NCI-H1105 treated with DMSO at 0.1 percent for 48 hours (cell line): Measurements from ENCODE around the gene KCND1.
A peak's percentile ranks its signal among the peaks of the same experiment; 100 is the strongest.

Experiments
- DNase-seq: peaks from one replicate; lab custom pipeline; 2025; lab: John Stamatoyannopoulos, UW

The KCND1 gene

DNA sequence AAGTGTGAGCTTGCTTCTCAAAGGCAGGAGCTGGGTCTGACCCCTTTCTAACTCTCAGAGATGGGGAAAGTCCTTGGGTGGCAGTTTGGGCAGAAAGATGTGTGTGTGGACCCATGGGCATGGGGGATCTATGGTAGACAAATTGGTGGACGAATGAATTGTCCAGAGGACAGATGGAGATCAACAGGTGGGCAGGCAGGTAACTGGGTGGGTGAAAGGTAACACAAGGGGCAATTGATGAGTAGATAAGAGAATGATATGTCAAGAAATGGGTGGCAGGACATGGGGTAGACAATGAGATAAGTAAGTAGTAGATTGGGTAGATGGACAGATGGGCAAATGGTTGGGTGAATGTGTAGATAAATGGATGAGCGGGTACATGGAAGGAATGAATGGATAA is 2.9 kb upstream of the KCND1 start:
- no peak for DNase-seq

GRCh38 chrX:48974033-48974432 is 2.4 kb upstream of the KCND1 start:
- DNase-seq, result no peak

DNA sequence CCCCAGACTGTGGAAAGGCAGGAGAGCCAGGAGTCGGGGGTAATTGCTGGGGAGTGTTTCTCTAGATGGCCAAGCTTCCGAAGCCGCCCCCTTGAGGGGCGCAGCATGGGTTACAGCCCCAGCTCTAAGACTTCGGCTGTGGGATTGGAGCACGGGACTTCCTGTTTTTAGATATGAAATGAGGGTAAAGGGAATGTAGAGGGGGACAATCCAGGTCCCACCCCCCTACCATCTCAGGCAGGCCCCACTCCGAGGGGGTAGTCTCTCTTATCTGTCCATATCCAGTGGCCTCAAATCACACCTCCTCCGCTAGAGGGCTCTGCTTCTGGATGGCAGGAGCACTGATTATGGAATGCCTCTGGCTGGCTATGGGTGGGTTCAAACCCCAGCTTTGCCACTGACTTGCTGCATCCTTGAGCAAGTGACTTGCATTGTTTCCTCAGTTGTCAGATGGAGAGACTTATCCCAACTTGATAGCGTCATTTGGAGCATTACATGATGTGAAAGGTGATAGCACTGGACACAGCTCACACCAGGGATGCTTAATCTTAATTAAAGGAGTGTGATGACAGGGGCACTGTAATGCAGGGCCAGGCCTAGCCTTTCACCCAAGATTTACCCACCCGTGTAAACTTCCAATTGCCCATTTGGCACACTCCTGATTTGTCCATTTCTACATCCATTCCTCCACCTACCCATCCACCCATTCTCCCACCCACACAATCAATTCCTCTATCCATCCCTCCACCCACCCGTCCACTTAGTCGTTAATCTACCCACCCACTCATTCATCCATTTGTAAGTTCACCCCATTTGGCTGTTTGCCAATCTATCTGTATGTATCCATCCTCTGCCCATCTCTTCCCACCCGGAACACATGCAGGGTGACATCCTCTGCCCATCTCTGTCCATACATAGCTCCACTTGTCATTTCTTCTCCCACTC is 848 bp upstream of the KCND1 start:
- DNase-seq, result peak; percentile 41

DNA sequence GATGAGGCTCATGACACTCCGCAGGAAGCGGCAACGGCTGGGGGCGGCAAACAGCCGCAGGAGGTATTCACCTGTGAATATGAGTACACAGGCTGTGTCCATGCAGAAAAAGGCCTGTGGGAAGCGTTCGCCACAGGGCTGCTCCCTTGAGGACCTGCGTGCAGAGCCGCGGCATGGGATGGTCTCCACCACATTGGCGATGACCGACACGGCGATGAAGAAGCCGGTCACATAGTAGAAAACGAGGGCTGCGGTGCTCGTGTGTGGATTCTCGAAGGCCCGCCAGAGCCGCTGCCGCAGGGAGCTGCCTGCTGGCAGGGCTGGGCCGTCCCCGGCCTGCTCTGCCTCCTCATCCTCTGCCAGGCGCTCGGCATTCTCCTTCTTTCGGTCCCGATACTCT is 2.2 kb downstream of the KCND1 start:
- no peak for DNase-seq

GRCh38 chrX:48968377-48968776 is 3.3 kb downstream of the KCND1 start:
- no peak for DNase-seq

- no peak for DNase-seq
Measured at GRCh38 chrX:48966796-48967579, 4.7 kb downstream of the KCND1 start.

DNA sequence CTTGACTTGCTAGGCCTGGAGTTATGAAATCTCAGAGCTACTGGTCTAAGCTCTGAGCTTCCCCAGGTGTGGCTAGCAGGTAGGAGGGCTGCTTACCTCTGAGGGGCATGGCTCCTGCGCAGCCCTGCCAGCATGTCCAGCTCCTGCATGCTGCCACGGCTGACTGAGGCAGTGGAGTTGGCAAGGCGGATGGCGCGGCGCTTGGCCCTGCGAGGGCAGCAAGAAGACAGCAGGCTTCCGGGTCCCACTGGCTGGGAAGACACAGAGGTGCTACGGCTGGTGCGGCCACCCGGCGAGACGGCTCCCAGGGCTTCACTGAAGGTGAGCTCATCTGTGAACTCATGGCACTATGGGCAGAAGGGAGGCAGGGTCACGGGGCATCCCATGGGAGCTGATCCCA is 5.7 kb downstream of the KCND1 start:
- DNase-seq, result no peak

DNA sequence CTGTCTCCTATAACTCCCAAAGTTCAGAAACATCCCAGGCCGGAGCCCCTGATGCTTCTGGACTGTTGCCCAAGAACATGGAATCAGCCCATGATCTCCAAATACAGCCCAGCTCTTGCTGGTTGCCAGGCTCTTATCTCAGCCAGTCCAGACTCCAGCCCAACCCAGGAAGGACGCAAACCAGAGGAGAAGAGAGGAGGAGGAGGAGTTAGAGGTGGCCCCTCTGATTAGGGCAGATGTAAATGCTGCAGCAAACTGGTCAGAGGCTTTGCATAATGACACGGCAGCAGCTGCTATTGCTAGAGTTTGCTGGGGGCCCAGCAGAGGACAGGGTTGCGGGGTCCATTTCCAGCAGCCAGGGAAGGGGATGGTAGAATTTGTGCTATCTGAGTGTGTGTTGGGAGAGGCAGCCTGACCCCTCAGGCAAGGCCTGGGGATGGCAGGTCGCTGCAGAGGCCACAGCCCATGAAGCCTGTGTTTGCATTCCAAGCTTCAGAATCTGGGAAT is 10.0 kb downstream of the KCND1 start:
- no peak for DNase-seq

- no peak for DNase-seq
Measured at GRCh38 chrX:48960291-48960690, 11.4 kb downstream of the KCND1 start.

- peak; percentile 22 for DNase-seq
Measured at GRCh38 chrX:48958635-48959094, 13.0 kb downstream of the KCND1 start.

- DNase-seq, result peak; percentile 93
Measured at GRCh38 chrX:48957827-48958634, 13.6 kb downstream of the KCND1 start.

DNA sequence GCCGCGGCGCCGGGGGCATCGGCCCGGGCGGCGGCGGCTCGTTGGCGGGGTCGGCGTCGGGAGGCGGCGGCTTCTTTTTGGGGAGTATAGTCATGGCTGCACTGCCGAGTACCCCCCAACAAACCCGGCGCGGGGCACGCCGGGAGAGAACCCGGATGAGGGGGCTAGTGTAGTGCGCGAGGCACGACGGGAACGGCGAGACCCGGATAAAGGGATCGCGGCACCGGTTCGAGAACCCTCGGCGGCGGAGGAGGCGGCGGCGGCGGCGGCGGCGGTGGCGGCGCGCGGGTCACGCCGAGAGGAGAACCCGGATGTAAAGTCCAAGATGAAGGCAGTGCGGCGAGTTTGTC is 14.2 kb downstream of the KCND1 start, which contains the start of gene OTUD5:
Gene OTUD5 (minus strand): TSS at position 131 of the 350 bp plus-strand sequence. CDS start 37 bp downstream, at position 94.
- DNase-seq, result peak; percentile 63

DNA sequence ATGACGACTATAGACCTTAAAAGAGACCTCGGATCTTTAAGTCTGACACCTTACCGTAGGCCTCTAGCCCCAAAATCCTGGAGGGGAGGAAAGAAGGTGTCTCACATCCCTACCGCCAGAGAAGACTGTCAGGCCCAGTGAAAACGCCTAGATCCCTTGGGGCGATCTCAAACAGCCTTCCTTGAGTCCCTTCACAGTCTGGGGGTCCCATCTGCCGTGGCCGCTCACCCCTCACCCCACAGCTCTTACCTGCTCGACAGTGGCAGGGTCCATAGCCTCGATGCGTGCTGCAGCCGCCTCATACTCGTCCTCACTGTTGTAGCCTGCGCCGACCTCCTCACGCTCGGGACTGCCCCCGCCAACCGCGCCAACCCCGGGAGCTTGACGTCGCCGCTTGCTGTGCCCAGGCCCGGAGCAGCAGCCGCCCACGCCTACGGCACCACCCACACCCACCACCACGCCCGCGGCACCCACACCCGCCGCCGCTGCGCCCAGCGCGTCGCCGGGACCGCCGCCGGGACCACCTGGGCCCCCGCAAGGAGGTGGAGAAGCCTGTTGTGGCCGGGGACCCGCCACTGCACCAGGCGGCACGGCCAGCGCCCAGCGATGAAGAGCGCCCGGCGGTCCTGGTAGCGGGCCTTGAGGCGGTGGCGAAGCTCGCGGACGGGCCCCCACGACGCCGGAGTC is 14.8 kb downstream of the KCND1 start:
- DNase-seq, result no peak

GRCh38 chrX:48948589-48948988 is 23.1 kb downstream of the KCND1 start:
- no peak for DNase-seq

DNA sequence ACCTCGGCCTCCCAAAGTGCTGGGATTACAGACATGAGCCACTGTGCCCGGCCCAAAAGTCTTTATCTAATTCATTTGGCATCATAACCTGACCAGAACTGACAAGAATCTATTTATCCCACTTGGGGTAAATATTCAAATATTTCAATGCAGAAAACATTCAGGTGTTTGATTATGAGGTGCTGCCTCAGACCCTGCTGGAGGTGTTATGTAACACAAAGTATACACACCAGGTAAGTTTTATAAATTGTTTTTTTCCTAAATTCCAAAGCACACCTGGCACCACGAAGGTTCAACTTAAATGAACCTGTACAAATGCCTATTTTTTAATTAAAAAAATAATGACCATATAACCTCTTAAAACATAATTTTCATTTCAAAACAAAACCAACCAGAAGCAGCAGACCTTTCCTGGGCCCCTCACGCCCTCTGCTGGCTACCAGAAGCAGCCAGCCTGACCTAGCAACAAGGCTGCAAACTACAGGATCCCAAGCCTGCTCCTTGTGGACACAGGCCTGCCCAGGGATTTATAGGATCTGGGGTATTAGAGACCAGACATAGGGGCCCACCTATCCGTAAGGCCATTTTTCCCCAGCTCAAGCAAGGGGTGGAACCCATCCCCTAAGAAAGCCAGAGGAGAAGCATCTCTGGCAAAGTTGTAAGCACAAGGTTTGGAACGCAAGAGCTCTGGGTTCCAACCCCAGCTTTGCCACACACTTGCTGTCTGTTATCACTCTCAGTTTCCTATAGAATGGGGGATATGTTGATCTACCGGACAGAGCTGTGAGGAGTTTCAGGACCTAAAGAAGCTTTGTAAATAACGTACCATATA is 25.9 kb downstream of the KCND1 start:
- peak; percentile 2 for DNase-seq

DNA sequence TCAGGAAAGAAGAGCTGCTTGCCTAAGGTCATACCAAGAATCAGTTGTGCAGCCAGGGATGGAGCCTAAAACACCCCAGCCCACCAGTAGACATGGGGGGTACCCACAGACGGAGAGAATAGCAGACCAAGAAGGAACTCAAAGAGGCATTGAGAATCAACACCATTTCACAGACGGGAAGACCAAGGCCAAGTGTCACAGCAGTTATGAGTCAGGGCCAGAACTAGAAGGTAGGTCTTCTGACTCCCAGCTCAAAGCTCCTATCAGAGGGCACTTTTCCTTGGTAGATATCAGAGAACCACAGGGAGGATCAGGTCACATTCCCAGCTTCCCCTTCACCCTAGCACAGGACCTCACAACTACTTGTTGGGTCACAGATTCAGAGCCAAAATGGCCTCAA is 28.7 kb downstream of the KCND1 start:
- DNase-seq, result no peak

- no peak for DNase-seq
Measured at GRCh38 chrX:48940404-48940955, 31.2 kb downstream of the KCND1 start.

DNA sequence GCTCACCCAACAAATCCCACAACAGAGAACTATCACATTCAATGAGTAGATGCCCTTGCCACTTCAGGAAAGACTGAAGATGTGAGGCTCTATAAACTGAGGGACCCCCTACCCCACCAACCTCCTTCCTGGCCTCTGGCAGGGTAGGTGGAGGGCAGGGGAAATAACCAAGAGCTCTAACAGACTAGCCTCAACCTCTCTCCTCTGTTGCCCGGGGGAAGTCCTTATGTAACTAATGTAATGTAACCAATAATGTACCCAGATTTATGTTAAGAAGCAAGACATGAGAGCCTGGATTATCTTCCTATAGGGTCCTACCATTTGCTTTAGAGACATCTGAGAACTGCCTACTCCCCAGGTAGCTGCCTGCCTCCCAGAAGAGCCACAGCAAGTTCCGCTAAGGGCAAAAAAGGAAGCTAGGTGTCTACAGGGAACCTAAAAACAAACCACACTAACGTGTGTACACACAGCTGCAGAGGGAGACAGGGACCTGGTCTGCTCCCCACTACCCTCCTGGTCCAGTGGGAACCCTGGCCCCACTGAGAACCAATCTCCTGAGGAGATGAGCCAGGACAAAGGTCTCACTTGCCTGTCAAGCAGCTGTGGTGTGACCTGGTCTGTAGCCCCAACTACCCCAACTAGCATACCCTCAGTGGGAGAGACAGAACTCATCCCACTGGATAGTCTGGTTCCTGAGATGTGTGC is 32.0 kb downstream of the KCND1 start:
- no peak for DNase-seq

DNA sequence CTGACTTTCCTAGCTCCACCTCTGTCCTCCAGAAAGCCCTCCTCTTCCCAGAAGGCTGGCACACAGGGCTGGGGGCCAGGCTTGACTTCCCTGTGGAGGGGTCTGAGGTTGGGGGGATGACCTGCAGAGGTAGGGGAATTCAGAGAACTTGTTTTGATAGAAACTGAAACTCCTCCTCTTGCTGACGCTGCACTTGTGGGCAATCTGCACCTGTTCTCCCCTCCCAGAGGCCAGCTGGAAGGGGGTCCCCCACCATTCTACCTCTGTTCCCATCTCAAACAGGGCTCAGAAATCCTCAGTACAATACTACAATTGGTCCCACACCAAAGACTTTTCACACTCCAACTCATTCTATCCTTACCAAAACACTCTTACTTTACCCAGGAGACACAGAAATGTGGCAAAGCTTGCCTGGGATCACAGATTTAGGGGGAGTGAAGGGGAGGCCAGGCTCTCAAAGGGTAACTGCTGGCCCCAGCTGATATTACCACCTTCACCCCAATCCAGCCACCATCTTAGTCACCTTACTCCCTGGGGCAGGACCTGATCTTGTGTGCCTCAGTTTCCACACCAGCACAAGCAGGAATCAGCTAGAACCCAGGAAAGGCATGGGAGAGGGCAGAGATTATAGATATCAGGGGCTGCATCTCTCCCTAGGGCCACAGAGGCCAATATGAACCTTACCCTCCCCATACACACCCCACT is 32.8 kb downstream of the KCND1 start:
- DNase-seq, result no peak
